HPDE6-E6E7 (cell line): Measurements from ENCODE around the gene MED12L.
A peak's percentile ranks its signal among the peaks of the same experiment; 100 is the strongest.

Source experiments
- DNase-seq: peaks from one replicate; pipeline ENCODE4 v3.0.0; 2011; ENCODE audit warnings: missing footprints; ENCODE audit errors: extremely low spot score

Gene MED12L

DNA sequence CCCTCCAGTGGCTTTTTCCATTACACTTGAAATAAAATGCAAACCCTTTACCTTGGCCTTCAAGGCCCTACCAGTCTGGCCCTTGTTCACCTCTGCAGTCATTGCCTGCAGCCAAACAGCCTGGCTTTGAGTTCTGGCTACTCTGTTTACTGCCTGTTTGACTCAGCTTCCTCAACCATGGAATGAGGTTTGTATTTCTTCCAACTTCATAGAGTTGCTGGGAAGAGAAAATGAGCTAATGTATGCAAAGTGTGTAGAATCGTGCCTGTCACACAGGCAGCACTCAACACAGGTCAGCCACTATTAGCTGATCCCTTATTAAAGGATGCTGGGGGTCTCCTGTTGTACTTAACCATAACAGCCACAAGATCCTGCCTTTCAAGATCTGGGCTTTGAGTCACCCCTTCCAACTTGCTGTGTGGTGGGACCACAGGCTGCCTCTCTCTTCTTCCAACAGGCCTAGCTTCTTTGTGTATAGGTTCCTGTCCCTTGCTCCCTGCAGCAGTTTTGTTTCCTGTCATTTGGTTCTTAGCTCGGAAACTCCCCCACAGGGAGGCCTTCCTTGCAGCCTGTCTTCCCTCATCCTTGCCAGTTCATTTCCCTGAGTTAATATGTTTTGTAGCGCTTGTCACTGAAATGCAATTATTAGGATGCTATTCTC is 6.4 kb downstream of the MED12L start:
- no peak for DNase-seq

- no peak for DNase-seq
These were observed 7.7 kb downstream of the MED12L start for GRCh38 chr3:151093148-151093547.

DNA sequence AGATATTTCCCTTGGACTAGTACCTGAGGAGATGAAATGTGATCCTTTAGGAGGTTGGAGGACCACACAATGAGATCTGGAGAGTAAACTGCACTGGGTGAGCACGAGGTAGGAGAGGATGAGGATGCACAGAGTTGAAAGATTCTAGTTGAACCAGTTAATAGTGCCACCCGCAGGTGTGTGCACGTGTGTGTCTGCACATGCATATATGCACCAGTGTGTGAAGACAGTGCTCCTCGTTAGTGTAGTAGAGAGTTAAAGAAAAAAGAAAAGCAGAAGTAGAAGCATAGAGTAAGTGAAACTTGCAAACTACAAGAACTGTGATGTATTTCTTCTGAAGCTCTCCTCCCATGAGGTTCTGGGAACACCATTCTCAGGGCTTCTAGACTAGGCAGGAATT is 8.4 kb downstream of the MED12L start:
- DNase-seq, result no peak

- no peak for DNase-seq
These were observed 11.3 kb downstream of the MED12L start for GRCh38 chr3:151096716-151097115.

- no peak for DNase-seq
These were observed 14.6 kb downstream of the MED12L start for GRCh38 chr3:151100076-151100475.

GRCh38 chr3:151101270-151101969 is 16.0 kb downstream of the MED12L start:
- no peak for DNase-seq

DNA sequence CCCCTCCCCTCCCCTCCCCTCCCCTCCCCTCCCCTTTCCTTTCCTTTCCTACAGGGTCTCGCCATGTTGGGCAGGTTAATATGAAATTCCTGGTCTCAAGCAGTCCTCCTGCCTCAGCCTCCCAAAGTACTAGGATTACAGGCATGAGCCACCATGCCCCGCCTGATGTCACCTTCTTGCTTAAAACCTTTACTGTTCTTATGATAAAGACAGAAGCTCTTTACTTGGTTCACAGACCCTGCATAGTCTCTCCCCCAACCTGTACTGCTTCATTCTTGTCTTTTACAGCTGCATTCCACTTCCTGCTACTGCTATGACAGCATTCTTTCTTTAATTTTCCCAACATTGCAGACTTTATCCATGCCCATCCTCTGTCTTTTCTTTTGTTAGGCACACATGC is 20.8 kb downstream of the MED12L start:
- DNase-seq, result no peak

DNA sequence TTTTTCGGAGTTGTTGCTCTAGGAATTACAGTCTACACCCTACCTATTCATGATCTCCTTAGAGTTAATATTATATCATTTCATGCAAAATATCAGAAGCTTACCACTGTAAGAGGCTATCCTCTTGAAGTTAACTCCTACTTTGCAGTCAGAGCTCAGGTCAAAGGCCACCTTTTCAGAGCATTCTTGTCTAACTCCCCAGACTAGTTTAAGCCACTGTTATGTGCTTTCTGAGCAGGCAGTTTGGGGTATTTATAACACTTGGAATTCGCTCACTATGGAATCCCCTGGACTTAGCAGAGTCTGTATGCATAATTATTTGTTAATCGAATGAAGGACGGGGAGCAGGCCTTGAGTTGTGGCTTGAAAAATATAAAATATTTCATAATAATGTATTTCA is 21.7 kb downstream of the MED12L start:
- no peak for DNase-seq

DNA sequence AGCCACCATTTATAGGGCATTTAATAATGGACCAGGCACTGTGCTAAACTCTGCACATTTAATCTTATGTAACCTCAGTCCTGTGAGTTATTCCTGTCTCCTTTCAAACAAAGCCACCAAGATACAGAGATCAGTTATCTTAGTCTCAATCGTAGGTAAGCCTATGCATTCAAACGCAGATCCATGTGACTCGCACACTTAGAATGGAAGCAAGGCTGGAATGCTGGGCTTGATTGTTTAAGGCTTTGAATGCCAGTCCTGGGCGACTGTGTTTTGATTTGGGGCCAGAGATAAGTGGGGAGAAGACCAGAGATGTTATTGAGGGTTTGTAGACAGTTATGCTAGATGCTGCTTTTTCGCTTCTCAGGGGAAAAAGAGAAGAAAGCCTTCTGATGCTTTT is 22.2 kb downstream of the MED12L start:
- DNase-seq, result no peak

DNA sequence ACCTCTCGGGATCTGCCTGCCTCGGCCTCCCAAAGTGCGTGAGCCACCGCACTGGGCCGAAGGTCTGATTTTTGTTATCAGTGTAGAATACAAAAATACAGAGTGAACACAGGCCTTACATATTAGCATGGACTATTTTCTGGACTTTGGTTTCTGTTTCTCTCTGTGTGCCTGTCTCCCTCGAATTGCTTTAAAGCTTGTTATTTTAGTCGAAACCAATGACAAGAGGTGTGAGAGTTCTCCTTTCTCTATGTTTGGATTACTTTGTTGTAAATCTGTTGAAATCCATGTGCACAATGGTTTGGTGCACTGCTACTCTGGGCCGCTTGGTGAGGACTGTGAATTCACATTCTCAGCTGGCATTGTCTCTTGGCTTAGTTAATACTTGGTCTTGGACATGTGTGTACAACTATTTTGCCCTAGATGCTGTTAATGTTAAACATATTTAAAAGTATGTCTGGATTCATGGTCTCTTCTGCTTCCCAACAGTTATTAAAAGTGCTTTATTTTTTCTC is 23.9 kb downstream of the MED12L start:
- no peak for DNase-seq

- DNase-seq, result no peak
These were observed 27.3 kb downstream of the MED12L start for GRCh38 chr3:151112731-151113130.

DNA sequence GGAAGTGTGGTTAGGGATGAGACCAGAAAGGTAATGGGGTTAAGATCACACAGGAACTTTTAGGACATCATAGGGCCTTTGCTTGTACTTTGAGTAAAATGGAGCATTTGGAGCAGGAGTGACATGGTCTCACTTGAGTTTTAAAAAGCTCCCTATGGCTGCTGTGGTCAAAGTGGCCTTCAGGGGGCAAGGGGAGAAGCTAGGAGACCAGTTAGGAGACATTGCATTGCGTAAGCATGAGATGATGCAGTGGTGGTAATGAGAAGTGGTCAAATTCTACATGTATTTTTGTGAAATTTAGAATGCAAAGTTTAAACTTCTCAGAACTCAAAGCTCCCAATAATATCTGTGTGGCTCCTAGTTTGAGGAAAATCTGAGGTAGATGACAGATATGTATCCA is 27.9 kb downstream of the MED12L start:
- no peak for DNase-seq

DNA sequence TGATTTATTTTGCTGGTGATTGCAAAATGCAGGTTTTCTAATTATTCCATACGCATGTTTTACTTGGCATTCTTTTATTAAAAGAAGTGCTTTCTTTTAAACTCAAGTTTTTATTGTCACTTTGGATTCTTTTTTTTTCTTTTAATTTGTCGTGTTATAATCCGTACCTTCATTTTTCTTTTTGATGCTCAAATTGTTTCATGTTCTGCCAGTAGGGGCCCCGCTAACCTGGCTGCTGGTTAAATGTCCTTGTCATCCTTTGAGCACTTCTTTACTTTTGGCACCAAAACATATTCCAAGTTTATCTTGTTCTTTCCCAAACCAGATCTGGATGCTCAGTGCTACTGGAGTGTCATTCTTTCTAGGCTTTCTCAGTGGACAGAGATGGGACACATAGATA is 31.6 kb downstream of the MED12L start:
- no peak for DNase-seq

GRCh38 chr3:151119188-151119587 is 33.7 kb downstream of the MED12L start:
- no peak for DNase-seq

GRCh38 chr3:151120409-151120808 is 34.9 kb downstream of the MED12L start:
- no peak for DNase-seq

GRCh38 chr3:151121016-151121415 is 35.6 kb downstream of the MED12L start:
- DNase-seq, result no peak

DNA sequence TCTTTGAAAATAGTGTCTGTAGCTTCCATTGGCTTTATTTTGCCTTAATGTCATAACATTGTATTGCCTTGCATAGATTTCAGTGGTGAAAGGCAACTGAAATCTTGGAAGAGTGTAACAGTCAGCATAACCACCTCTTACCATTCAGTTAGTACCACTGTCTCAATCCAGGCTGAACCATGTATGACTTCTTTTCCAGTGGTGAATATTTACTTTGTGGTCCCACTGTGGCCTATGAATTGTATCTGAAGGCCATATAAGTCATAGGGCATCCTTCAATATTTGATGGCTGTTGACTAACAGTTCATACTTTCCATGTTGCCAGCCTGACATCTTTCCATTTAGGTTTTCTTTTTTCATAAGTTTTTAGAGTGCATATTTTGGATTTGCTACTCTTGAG is 38.4 kb downstream of the MED12L start:
- no peak for DNase-seq

GRCh38 chr3:151124476-151124875 is 39.0 kb downstream of the MED12L start:
- DNase-seq, result peak; percentile 43

DNA sequence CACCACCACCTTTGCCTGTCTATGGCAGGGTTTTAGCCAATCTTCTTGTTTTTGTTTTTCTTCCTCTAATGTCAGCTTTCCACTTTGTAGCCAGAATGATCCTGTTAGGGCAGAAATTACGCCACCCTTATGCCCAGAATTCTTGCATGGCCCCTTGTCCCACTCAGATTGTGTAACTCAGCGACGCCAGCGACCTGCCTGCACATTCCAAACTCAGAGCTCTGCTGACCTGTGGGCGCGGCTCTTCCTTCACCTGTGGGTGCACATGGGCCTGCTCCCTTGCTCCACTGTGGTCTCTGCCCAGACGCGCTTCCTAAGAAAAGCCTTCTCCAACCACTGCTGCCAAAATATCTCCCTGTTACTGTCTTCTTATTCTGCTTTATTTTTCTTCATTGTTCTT is 45.0 kb downstream of the MED12L start:
- DNase-seq, result no peak

- DNase-seq, result no peak
These were observed 47.7 kb downstream of the MED12L start for GRCh38 chr3:151133175-151133574.

DNA sequence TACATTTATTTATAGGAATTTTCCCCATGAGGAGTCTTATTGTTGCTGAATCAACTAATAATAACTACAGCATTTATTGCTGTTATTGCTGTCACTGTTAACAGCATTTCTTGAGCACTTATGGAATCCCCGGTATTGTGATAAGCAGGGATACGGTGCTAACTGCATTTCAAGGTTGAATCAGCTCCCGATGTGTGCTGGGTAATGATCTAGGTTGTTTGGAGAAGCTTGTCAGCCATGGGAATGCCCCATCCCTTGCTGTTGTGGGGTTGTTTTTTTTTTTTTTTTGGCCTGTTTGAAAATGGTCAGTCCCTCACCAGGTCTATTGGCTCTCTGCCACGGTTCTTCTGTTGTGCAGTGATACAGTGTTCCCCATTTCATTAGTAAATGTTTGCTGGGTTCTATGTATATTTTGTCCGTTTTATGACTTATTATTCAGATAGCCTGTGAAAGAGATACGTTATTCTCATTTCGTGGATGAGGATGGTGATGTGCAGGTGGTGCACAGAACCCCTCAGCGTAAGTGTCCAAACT is 48.5 kb downstream of the MED12L start:
- no peak for DNase-seq

DNA sequence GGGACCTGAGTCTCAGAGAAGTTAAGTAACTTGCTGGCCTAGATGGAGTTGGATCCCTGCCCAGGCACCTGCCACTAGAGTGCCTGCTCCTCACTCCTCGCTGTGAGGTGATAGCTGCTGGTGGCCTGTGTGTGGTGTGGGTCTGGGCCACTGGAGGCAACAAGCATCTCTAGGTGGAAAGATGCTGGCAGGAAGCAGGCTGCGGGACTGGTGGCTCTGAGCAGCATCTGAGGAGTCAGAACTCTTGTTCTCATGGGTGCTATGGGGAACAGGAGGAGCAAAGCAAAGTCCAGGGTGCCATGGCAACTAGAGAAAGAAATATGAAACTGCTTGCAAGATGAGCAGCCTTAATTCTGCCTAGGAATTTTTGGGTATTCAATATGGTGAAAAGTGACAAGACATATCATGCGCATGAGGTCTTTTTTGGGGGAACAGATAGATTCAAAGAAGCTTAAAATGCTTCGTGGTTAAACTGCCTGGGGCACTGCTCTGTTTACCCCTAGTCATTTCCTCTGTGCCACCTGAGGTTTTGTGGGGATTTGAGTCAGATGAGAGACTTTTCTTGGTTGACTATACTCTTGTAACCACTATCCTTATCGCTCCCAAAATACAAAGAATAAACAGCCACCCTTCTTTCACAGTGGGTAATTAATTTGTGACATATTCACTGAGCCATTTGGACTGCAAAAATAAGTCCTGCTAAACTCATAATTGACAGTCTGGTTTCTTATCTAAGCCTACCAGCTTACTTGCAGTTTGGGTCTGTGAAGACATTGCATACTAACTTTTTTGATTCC is 50.3 kb downstream of the MED12L start:
- DNase-seq, result no peak
